ENCODE results near the gene COL17A1.

- no peak for TF ChIP-seq GATA2 (IDR thresholded peaks at IDR 0.05; ENCODE audit: low read depth, low read length)
- no peak for TF ChIP-seq GATA3 (IDR thresholded peaks at IDR 0.05; ENCODE audit: low read depth, low read length)
These were observed 69.0 kb downstream of the COL17A1 start for GRCh38 chr10:104016661-104017060.
